ENCODE results near the gene BRD3.
A peak's percentile ranks its signal among the peaks of the same experiment; 100 is the strongest.

Gene BRD3

GRCh38 chr9:134061688-134062371 lies 6.0 kb downstream of the BRD3 start:
- ChIA-PET CTCF (interaction anchor here (0.6 to 1.7 kb wide), 6 partner anchors 11 to 86 kb away, joined by 3 to 6 read pairs (median 4); no protein-coding TSS in a partner anchor), POLR2A (interaction anchor here (0.5 kb wide), 1 partner anchor 37 kb away, joined by 4 read pairs; no protein-coding TSS in a partner anchor)
- DNase-seq: no peak
- H3K9me3 ChIP-seq (ENCODE audit: control extremely low read depth in 1 of 5, control insufficient read depth in 4 of 5, insufficient read depth in 2 of 5, low read depth in 1 of 5, low read length in 4 of 5): no peaks in the 10 kb centered on the region
- H3K36me3 ChIP-seq (ENCODE audit: control insufficient read depth in 4 of 4, insufficient read depth in 4 of 4, low read length in 3 of 4): peaks cover 0 to 17% (median 3%) of the 10 kb centered on the region in 4 experiments
- no peaks in the 10 kb centered on the region for H3K27me3 ChIP-seq (replicated peaks in 2 of 5; ENCODE audit: control insufficient read depth in 4 of 5, insufficient read depth in 5 of 5, low read length in 4 of 5)
- peaks cover 3 to 71% (median 68%) of the 10 kb centered on the region in 4 experiments for H3K4me1 ChIP-seq (ENCODE audit: control extremely low read depth in 1 of 4, control insufficient read depth in 4 of 4, insufficient read depth in 4 of 4, low read length in 3 of 4)
- WGBS (ENCODE audit: insufficient coverage): 88% methylated on average over 15 of the region's 22 CpGs
- no peak overlapping the region for H3K27ac ChIP-seq (ENCODE audit: insufficient read depth in 1 of 2, low read depth in 1 of 2, low read length in 2 of 2, poor library complexity in 1 of 2, severe bottlenecking in 2 of 2)
- H3K4me3 ChIP-seq (ENCODE audit: control insufficient read depth in 1 of 7, extremely low read depth in 1 of 7, insufficient read depth in 4 of 7, low read depth in 2 of 7, low read length in 6 of 7): no peak overlapping the region

GRCh38 chr9:134061019-134061687 lies 6.7 kb downstream of the BRD3 start:
- CTCF ChIA-PET: interaction anchor here (1.0 to 1.7 kb wide), 5 partner anchors 12 to 37 kb away, joined by 3 to 6 read pairs (median 4); no protein-coding TSS in a partner anchor
- POLR2A ChIA-PET: interaction anchor here (1.2 to 1.3 kb wide), 2 partner anchors 10 to 36 kb away, joined by 3 to 5 read pairs; partner anchors contain the start of gene BRD3OS
- Histone ChIP-seq H3K27me3 (replicated peaks in 2 of 5; ENCODE audit: control insufficient read depth in 4 of 5, insufficient read depth in 5 of 5, low read length in 4 of 5) (no peaks in the 10 kb centered on the region), H3K9me3 (ENCODE audit: control extremely low read depth in 1 of 5, control insufficient read depth in 4 of 5, insufficient read depth in 2 of 5, low read depth in 1 of 5, low read length in 4 of 5) (no peaks in the 10 kb centered on the region), H3K4me1 (ENCODE audit: control extremely low read depth in 1 of 4, control insufficient read depth in 4 of 4, insufficient read depth in 4 of 4, low read length in 3 of 4) (peaks cover 0 to 66% (median 64%) of the 10 kb centered on the region in 4 experiments), H3K27ac (ENCODE audit: insufficient read depth in 1 of 2, low read depth in 1 of 2, low read length in 2 of 2, poor library complexity in 1 of 2, severe bottlenecking in 2 of 2) (no peak overlapping the region), H3K36me3 (ENCODE audit: control insufficient read depth in 4 of 4, insufficient read depth in 4 of 4, low read length in 3 of 4) (peaks cover 0 to 17% (median 5%) of the 10 kb centered on the region in 4 experiments), H3K4me3 (ENCODE audit: control insufficient read depth in 1 of 7, extremely low read depth in 1 of 7, insufficient read depth in 4 of 7, low read depth in 2 of 7, low read length in 6 of 7) (no peak overlapping the region)
- no peak for DNase-seq
- WGBS (ENCODE audit: insufficient coverage): 98% methylated on average over 4 of the region's 4 CpGs

GRCh38 chr9:134060546-134060945 lies 7.3 kb downstream of the BRD3 start:
- no peaks in the 10 kb centered on the region for H3K27me3 ChIP-seq (replicated peaks in 2 of 5; ENCODE audit: control insufficient read depth in 4 of 5, insufficient read depth in 5 of 5, low read length in 4 of 5)
- peaks cover 0 to 19% (median 5%) of the 10 kb centered on the region in 4 experiments for H3K36me3 ChIP-seq (ENCODE audit: control insufficient read depth in 4 of 4, insufficient read depth in 4 of 4, low read length in 3 of 4)
- ChIA-PET POLR2A (interaction anchor here (1.2 to 1.3 kb wide), 2 partner anchors 9 to 35 kb away, joined by 3 to 5 read pairs; partner anchors contain the start of gene BRD3OS), CTCF (interaction anchor here (1.5 to 1.7 kb wide), 2 partner anchors 19 to 35 kb away, joined by 4 to 6 read pairs; partner anchors contain the start of gene BRD3OS)
- H3K4me3 ChIP-seq (ENCODE audit: control insufficient read depth in 1 of 7, extremely low read depth in 1 of 7, insufficient read depth in 4 of 7, low read depth in 2 of 7, low read length in 6 of 7): peak overlapping the region in 1 of 7 experiments; percentile 52
- no peak for DNase-seq
- peak overlapping the region in 1 of 2 experiments; percentile 60 for H3K27ac ChIP-seq (ENCODE audit: insufficient read depth in 1 of 2, low read depth in 1 of 2, low read length in 2 of 2, poor library complexity in 1 of 2, severe bottlenecking in 2 of 2)
- 100% methylated on average over 1 of the region's 4 CpGs for WGBS (ENCODE audit: insufficient coverage)
- no peaks in the 10 kb centered on the region for H3K9me3 ChIP-seq (ENCODE audit: control extremely low read depth in 1 of 5, control insufficient read depth in 4 of 5, insufficient read depth in 2 of 5, low read depth in 1 of 5, low read length in 4 of 5)
- H3K4me1 ChIP-seq (ENCODE audit: control extremely low read depth in 1 of 4, control insufficient read depth in 4 of 4, insufficient read depth in 4 of 4, low read length in 3 of 4): peaks cover 0 to 63% (median 58%) of the 10 kb centered on the region in 4 experiments

GRCh38 chr9:134059661-134060395 lies 8.0 kb downstream of the BRD3 start:
- ChIA-PET CTCF (interaction anchor here (0.7 to 1.5 kb wide), 2 partner anchors 34 to 40 kb away, joined by 3 to 4 read pairs; partner anchors contain the start of gene BRD3OS), POLR2A (interaction anchor here (1.2 to 1.3 kb wide), 2 partner anchors 9 to 35 kb away, joined by 3 to 5 read pairs; partner anchors contain the start of gene BRD3OS)
- Histone ChIP-seq H3K36me3 (ENCODE audit: control insufficient read depth in 4 of 4, insufficient read depth in 4 of 4, low read length in 3 of 4) (peaks cover 0 to 23% (median 6%) of the 10 kb centered on the region in 4 experiments), H3K9me3 (ENCODE audit: control extremely low read depth in 1 of 5, control insufficient read depth in 4 of 5, insufficient read depth in 2 of 5, low read depth in 1 of 5, low read length in 4 of 5) (no peaks in the 10 kb centered on the region), H3K4me1 (ENCODE audit: control extremely low read depth in 1 of 4, control insufficient read depth in 4 of 4, insufficient read depth in 4 of 4, low read length in 3 of 4) (peaks cover 0 to 58% (median 52%) of the 10 kb centered on the region in 4 experiments), H3K4me3 (ENCODE audit: control insufficient read depth in 1 of 7, extremely low read depth in 1 of 7, insufficient read depth in 4 of 7, low read depth in 2 of 7, low read length in 6 of 7) (peak overlapping the region in 2 of 7 experiments; percentile 5 to 52), H3K27ac (ENCODE audit: insufficient read depth in 1 of 2, low read depth in 1 of 2, low read length in 2 of 2, poor library complexity in 1 of 2, severe bottlenecking in 2 of 2) (peak overlapping the region in 1 of 2 experiments; percentile 60), H3K27me3 (replicated peaks in 2 of 5; ENCODE audit: control insufficient read depth in 4 of 5, insufficient read depth in 5 of 5, low read length in 4 of 5) (no peaks in the 10 kb centered on the region)
- peak in 2 of 3 donors; percentile 72 to 84 for DNase-seq
- WGBS (ENCODE audit: insufficient coverage): 41% methylated on average over 17 of the region's 17 CpGs

GRCh38 chr9:134059188-134059641 lies 8.6 kb downstream of the BRD3 start:
- Histone ChIP-seq H3K36me3 (ENCODE audit: control insufficient read depth in 4 of 4, insufficient read depth in 4 of 4, low read length in 3 of 4) (peaks cover 0 to 21% (median 8%) of the 10 kb centered on the region in 4 experiments), H3K27ac (ENCODE audit: insufficient read depth in 1 of 2, low read depth in 1 of 2, low read length in 2 of 2, poor library complexity in 1 of 2, severe bottlenecking in 2 of 2) (no peak overlapping the region), H3K9me3 (ENCODE audit: control extremely low read depth in 1 of 5, control insufficient read depth in 4 of 5, insufficient read depth in 2 of 5, low read depth in 1 of 5, low read length in 4 of 5) (no peaks in the 10 kb centered on the region), H3K4me1 (ENCODE audit: control extremely low read depth in 1 of 4, control insufficient read depth in 4 of 4, insufficient read depth in 4 of 4, low read length in 3 of 4) (peaks cover 0 to 55% (median 48%) of the 10 kb centered on the region in 4 experiments), H3K4me3 (ENCODE audit: control insufficient read depth in 1 of 7, extremely low read depth in 1 of 7, insufficient read depth in 4 of 7, low read depth in 2 of 7, low read length in 6 of 7) (no peak overlapping the region), H3K27me3 (replicated peaks in 2 of 5; ENCODE audit: control insufficient read depth in 4 of 5, insufficient read depth in 5 of 5, low read length in 4 of 5) (no peaks in the 10 kb centered on the region)
- 93% methylated on average over 10 of the region's 16 CpGs for WGBS (ENCODE audit: insufficient coverage)
- ChIA-PET POLR2A (no interaction called here), CTCF (interaction anchor here (0.7 to 1.5 kb wide), 2 partner anchors 34 to 40 kb away, joined by 3 to 4 read pairs; partner anchors contain the start of gene BRD3OS)
- DNase-seq: no peak

- DNase-seq: no peak
- Histone ChIP-seq H3K27me3 (replicated peaks in 2 of 5; ENCODE audit: control insufficient read depth in 4 of 5, insufficient read depth in 5 of 5, low read length in 4 of 5) (no peaks in the 10 kb centered on the region), H3K27ac (ENCODE audit: insufficient read depth in 1 of 2, low read depth in 1 of 2, low read length in 2 of 2, poor library complexity in 1 of 2, severe bottlenecking in 2 of 2) (no peak overlapping the region), H3K4me3 (ENCODE audit: control insufficient read depth in 1 of 7, extremely low read depth in 1 of 7, insufficient read depth in 4 of 7, low read depth in 2 of 7, low read length in 6 of 7) (no peak overlapping the region), H3K36me3 (ENCODE audit: control insufficient read depth in 4 of 4, insufficient read depth in 4 of 4, low read length in 3 of 4) (peaks cover 0 to 21% (median 9%) of the 10 kb centered on the region in 4 experiments), H3K4me1 (ENCODE audit: control extremely low read depth in 1 of 4, control insufficient read depth in 4 of 4, insufficient read depth in 4 of 4, low read length in 3 of 4) (peaks cover 0 to 55% (median 47%) of the 10 kb centered on the region in 4 experiments), H3K9me3 (ENCODE audit: control extremely low read depth in 1 of 5, control insufficient read depth in 4 of 5, insufficient read depth in 2 of 5, low read depth in 1 of 5, low read length in 4 of 5) (no peaks in the 10 kb centered on the region)
- CTCF ChIA-PET: no interaction called here
- POLR2A ChIA-PET: no interaction called here
- WGBS (ENCODE audit: insufficient coverage): 98% methylated on average over 6 of the region's 7 CpGs
Measured at GRCh38 chr9:134058716-134059115, 9.1 kb downstream of the BRD3 start.

All from common myeloid progenitor, CD34-positive (primary cell).